KOPT-K1 (cell line): ENCODE measurements around the gene SPATA31D4.
"Not testable (repeated sequence)": the region's sequence is repeated elsewhere in the genome, so short reads cannot be mapped to it uniquely, and the experiment has no call there.

Experiments used
- H3K27ac ChIP-seq: fragments of 200-600 bp; sonication (generic); 2 replicates; pipeline ENCODE4 v1.5.1; 2016; ENCODE audit warnings: antibody characterized with exemption, mild to moderate bottlenecking, low read depth, low read length; ENCODE audit not compliant: poor library complexity, severe bottlenecking
- H3K36me3 ChIP-seq: fragments of 200-600 bp; sonication (generic); 2 replicates; pipeline ENCODE4 v1.5.1; 2017; ENCODE audit warnings: antibody characterized with exemption, mild to moderate bottlenecking, low read length, moderate library complexity; ENCODE audit not compliant: insufficient read depth
- H3K9me3 ChIP-seq: fragments of 200-600 bp; sonication (generic); 2 replicates; pipeline ENCODE4 v1.5.1; 2017; ENCODE audit warnings: antibody characterized with exemption, low read length, mild to moderate bottlenecking; ENCODE audit not compliant: insufficient read depth, poor library complexity, severe bottlenecking

SPATA31D4 gene

DNA sequence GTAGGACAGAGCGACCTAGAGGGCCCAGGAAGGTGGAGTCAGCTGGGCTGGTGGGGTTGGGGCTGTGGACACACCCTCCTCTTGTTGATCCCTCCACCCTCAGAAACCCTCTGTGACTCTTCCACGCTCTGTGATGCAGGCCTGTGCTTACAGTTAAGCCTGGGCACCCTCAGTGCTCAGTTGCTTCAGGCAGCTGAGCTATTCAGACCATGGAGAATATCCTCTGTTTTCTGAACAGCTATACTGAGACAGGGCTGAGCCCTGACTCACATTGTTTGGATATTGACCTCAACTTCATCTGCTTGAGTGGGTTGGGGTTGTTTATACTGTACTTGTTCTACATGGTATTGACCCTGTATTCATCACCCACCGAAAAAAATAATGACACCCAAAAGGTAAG is at the start of gene SPATA31D4:
SPATA31D4 (plus strand) TSS at position 124 of the 400 bp plus-strand sequence; CDS start at position 210, 86 bp downstream.
- not testable (repeated sequence) for H3K9me3 ChIP-seq, H3K36me3 ChIP-seq, H3K27ac ChIP-seq

DNA sequence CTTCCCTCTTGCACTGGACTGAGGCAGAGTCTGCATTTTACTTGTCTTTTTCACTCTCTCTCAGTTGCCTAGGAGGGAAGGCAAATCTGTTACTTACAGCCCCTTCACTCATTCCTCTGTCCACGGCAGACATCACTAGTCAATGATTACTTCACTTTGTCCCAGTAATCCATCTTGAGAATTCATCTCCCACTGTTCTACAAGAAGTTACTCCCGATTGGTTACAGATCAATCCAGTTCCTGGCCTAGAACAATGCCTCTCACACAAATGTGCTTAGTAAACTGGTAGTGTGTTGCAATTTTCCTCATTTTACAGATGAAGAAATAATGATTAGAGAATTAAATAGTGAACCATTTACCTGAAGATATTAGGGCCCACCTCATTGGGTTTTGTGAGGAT is 49.7 kb upstream of the SPATA31D4 start:
- H3K9me3 ChIP-seq, result no peaks in the 10 kb centered on the region
- no peaks in the 10 kb centered on the region for H3K36me3 ChIP-seq
- H3K27ac ChIP-seq, result no peak overlapping the region

DNA sequence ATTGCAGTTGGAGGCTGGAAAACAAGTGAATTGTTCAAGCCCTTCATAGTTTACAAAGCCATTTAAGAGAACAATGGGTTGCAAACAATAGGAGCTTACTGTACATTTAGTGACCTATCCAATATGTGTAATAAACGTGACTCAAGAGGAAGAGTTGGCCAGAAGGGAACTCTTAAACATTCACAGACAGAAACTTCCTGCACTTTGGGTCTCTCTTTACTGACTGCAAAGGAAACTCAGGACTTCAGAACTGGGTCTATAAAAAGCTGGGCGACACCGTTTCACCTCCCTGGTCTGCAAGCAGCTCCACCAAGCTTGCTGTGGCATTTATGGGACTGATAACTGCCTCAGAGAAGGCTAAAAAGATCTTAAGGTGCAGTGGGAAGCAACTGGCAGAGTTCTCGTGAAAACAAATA is 48.7 kb upstream of the SPATA31D4 start:
- Histone ChIP-seq H3K36me3 (no peaks in the 10 kb centered on the region), H3K9me3 (no peaks in the 10 kb centered on the region), H3K27ac (no peak overlapping the region)

DNA sequence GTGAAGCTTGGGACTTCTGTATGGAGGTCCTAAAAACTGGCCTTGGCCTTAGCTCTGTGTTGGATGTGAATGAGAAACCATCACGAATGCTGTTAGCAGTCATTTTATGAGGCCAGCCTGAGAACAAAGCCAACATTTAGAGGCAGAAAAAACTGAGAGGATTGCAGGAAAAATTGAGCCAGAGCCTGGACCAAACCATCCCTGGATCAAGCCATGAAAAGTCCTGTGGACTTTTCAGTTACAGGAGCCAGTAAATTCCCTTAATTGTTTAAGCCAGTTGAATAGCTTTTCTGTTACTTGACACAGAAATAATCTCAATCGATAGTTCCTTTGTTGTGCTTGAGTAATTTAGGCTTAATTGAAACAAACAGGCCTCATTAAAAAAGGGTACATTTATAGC is 42.6 kb upstream of the SPATA31D4 start:
- no peaks in the 10 kb centered on the region for H3K36me3 ChIP-seq
- no peaks in the 10 kb centered on the region for H3K9me3 ChIP-seq
- H3K27ac ChIP-seq, result no peak overlapping the region

DNA sequence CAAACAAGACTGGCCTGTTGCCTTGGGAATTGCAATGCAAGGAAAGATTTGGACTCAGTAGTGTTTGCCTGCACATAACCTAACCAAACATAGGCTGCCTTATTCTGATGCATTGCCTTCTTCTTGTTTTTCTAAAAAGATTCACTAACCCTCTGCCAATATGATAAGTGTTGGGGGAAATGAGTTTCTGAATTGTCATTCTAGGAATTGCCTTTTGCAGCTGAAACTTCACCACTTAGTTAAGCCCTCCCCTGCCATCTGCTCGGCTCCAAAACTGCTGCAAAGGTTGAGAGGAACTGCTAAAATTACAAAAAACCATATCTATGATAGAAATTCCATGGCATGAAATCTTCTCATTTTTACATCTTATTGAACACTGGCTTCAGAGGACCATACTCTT is 41.6 kb upstream of the SPATA31D4 start:
- no peak overlapping the region for H3K27ac ChIP-seq
- no peaks in the 10 kb centered on the region for H3K36me3 ChIP-seq
- H3K9me3 ChIP-seq, result no peaks in the 10 kb centered on the region

DNA sequence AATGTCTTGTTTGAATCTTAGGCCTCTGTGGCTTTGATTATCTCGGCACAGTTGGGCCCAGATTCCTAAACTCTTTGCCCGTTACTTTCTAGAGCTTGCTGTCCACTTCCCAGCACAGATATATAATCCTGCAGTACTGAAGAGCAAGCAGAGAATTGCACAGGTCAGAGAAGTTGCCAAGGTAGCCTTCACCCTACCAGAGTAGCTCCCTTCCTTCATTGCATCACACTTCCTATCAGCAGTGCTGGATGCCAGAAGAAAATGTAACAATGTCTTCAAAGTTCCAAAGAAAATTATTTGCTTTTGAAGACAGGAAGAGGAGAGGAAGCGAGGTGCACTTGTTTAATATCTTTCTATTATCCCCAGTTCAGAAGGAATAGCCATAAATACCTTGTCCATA is 38.1 kb upstream of the SPATA31D4 start:
- Histone ChIP-seq H3K36me3 (no peaks in the 10 kb centered on the region), H3K27ac (no peak overlapping the region)

DNA sequence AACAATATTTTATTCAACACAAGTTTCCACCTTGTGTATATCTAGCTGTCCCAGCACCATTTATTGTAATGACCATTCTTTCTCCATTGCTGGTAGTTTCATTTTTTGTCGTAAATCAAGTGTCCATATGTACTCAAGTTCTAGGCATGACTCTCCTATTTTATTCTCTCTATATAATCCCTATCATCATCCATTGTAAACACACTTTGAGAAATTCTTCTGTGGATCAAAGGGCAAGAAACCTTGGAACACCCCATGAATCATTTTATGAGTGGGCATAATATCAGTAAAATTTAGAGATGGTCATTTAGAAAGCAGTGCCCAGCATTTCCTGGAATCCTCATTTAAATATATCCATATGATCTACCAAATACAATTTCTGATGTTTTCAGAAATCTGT is 35.8 kb upstream of the SPATA31D4 start:
- Histone ChIP-seq H3K27ac (no peak overlapping the region), H3K36me3 (no peaks in the 10 kb centered on the region), H3K9me3 (no peaks in the 10 kb centered on the region)

More for the DNA sequence above, 38.1 kb upstream of the SPATA31D4 start:
- no peaks in the 10 kb centered on the region for H3K9me3 ChIP-seq

DNA sequence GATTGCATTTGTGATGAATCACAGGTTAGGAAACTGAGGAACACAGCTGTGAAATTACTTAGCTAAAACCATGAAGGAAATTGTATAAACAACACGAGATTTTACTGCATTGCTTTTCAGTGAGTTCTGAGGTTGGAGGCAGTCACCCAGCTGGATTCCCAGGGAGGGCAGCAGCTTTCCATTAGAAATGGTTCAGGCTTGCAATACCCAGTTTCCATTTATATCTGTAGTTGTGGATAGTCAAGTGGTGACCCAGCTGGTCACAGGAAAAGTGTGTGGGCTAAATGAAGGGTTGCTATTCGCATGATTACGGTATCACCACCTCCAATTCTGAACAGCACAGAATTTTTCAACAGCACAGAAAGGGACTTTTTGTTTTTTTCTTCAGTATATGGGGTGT is 34.3 kb upstream of the SPATA31D4 start:
- H3K9me3 ChIP-seq, result no peaks in the 10 kb centered on the region

DNA sequence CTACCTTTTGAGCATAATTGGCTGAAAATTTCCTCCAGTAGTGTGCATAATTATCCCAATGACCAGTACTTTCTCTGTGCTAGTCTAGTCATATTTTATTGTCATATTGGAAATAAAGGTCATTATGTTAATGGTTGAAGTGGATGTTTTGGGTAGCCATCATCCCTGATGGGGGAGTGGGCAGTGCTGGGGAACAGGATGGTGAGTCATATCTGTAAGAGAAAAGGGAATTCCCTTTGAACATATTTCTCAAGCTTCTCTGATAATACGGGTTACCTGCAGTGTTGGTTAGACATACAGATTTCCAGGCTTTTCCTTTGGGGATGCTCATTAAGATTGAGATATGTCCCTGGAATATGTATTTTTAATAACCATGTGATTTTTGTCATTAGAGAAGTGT is 33.3 kb upstream of the SPATA31D4 start:
- Histone ChIP-seq H3K27ac (no peak overlapping the region), H3K36me3 (no peaks in the 10 kb centered on the region), H3K9me3 (no peaks in the 10 kb centered on the region)

More for the DNA sequence above, 34.3 kb upstream of the SPATA31D4 start:
- no peak overlapping the region for H3K27ac ChIP-seq
- H3K36me3 ChIP-seq, result no peaks in the 10 kb centered on the region

DNA sequence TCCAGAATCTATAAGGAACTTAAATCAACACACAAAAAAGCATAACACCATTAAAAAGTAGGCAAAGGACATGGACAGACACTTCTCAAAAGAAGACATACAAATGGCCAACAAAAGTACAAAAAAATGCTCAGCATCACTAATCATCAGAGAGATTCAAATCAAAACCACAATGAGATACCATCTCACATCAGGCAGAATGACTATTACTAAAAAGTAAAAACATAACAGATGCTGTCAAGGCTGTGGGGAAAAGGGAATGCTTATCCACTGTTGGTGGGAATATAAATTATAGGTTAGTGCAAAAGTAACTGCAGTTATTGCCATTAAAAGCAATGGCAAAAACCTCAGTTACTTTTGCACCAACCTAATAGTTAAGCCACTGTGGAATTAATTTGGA is 32.2 kb upstream of the SPATA31D4 start:
- Histone ChIP-seq H3K27ac (no peak overlapping the region), H3K9me3 (no peaks in the 10 kb centered on the region), H3K36me3 (no peaks in the 10 kb centered on the region)

DNA sequence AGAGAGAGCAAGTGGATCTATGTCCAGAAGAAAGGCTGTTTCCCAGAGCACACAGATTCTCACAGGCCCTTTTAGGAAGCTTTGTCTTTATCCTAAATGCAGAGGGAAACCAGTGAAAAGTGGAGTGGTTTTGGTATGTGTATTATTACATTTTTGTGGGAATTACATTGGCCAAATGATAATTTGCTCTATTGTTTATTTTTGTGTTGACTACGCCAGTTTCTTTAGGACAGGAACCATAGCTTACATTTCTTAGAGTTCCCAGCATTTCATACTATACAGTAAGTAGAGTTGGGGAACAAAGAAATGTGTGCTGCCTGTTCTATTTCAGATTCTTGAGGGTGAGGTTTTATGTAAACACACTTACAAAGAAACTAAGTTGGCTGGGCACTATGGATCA is 29.4 kb upstream of the SPATA31D4 start:
- no peaks in the 10 kb centered on the region for H3K36me3 ChIP-seq
- no peak overlapping the region for H3K27ac ChIP-seq
- no peaks in the 10 kb centered on the region for H3K9me3 ChIP-seq

DNA sequence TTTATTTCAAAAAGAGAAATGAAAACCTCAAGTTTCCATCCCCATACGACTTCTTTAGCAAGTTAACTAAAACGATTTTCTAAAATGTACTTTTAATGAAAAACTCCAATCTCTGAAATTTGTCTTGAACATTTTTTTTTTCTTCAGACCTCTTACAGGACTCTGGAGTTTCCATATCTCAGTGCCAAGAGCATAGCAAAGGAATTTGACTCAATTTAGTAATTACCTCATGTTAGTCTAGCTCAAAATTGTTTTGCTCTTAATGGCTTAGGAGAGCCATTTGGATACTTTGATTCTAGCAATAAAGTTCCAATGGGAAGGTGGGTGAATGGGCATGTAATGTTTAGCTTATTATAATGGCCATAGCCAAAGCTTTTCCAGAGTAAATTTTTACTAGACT is 26.0 kb upstream of the SPATA31D4 start:
- no peaks in the 10 kb centered on the region for H3K36me3 ChIP-seq
- H3K27ac ChIP-seq, result no peak overlapping the region
- H3K9me3 ChIP-seq, result no peaks in the 10 kb centered on the region

DNA sequence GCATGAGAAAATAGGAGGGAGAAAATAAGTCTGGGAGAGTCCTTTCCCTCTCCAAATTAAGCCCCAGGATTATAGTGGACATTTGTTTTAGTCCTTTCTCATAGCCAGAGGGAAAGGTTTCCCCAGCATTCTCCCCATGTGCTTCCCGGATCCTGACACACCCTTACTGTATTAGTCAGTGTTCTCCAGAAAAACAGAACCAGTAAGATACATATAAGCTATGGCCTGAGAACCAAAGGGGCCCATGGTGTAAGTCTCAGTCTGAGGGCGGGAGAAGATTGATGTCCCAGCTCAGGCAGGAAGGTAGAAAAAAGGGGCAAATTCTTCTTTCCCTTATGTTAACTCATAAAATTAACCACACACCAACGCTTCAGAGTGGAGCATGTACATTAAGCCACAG is 25.6 kb upstream of the SPATA31D4 start:
- Histone ChIP-seq H3K27ac (no peak overlapping the region), H3K9me3 (no peaks in the 10 kb centered on the region), H3K36me3 (no peaks in the 10 kb centered on the region)

DNA sequence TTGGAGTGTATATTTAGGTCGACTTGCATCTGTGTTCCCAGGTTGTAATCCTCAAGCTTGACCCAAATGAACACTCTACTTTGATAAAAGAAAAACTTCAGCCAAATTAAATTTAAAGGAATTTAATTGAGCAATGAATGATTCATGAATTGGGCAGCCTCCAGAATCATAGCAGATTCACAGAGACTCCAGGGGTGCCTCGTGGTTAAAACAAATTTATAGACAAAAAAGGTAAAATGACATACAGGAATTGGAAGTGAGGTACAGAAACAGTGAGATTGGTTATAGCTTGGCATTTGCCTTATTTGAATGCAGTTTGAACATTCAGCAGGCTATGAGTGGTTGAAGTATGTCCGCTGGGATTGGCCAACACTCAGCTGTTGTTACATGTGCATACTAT is 21.6 kb upstream of the SPATA31D4 start:
- no peaks in the 10 kb centered on the region for H3K36me3 ChIP-seq
- H3K9me3 ChIP-seq, result no peaks in the 10 kb centered on the region
- no peak overlapping the region for H3K27ac ChIP-seq

DNA sequence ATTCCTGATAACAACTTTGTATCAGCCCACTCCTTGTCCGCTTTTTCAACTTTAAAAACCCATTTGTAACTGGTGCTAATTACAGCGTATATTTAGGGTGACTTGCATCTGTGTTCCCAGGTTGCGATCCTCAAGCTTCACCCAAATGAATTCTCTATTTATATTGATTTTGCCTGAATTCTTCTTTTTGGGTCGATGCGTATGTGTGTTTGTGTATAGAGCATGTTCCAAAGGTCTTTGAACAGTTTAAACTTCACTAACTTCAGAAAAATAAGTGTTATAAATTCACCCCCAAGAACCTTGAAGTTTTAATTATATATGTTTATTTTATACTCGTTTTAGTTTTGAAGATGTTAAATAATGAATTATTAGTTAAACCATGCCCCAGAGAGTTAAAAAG is 16.1 kb upstream of the SPATA31D4 start:
- no peaks in the 10 kb centered on the region for H3K36me3 ChIP-seq
- H3K27ac ChIP-seq, result no peak overlapping the region
- no peaks in the 10 kb centered on the region for H3K9me3 ChIP-seq

DNA sequence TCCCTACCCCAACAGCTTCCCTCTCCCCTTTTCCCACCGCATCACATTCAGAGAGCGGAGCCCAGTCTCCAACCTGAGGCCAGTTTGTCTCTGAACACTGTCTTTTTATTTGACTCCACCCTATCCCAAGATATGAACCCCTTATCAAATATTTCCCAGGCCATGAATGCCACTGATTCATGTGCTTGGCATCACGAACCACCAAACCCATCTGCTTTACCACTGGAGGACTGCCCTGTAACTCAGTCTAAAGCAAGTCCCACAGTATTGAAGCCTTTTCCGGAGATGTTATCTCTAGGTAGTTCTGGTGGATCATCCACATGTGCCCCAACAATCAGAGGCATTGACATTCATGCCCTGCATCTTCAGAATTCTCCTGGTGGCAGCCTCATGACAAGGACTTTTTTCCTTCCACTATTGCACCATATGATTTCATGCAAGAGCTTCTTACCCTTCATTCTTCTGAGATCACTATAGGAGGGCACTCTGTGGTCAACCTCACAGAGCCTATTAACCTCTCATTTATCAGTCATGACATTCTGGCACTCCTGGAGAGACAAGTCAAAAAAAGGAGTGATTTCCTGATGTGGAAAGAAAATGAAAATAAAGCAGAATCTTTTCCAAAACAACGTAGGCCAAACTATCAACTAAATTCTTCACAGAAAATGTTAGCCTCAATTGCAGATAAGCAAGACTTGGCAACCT is 12.3 kb upstream of the SPATA31D4 start:
- Histone ChIP-seq H3K9me3 (no peaks in the 10 kb centered on the region), H3K27ac (no peak overlapping the region), H3K36me3 (no peaks in the 10 kb centered on the region)
